Neural crest cell (in vitro differentiated cells): ENCODE results near the gene SHCBP1L. TPM values are rescaled to one million over a fixed set of nuclear protein-coding genes. Genes with fewer than 3 reads are reported as not detected.

Source experiments
- DNase-seq: peaks from one replicate; pipeline ENCODE4 v3.0.0; 2021; ENCODE audit warnings: low read depth, mixed read lengths, low spot score
- H3K27ac Mint-ChIP-seq: one replicate; pipeline ENCODE4 v1.8.0; 2021; ENCODE audit warnings: mild to moderate bottlenecking, mixed read lengths; ENCODE audit not compliant: unreplicated experiment
- H3K27me3 Mint-ChIP-seq: 2 replicates; pipeline ENCODE4 v1.8.0; 2021; ENCODE audit warnings: low read depth, mild to moderate bottlenecking, mixed read lengths
- H3K36me3 Mint-ChIP-seq: 2 replicates; pipeline ENCODE4 v1.8.0; 2021; ENCODE audit warnings: low read depth, mild to moderate bottlenecking, mixed read lengths
- H3K4me1 Mint-ChIP-seq: 2 replicates; pipeline ENCODE4 v1.8.0; 2021; ENCODE audit warnings: mixed read lengths
- H3K4me3 Mint-ChIP-seq: one replicate; pipeline ENCODE4 v1.8.0; 2021; ENCODE audit warnings: mild to moderate bottlenecking, mixed read lengths
- H3K9me3 Mint-ChIP-seq: 2 replicates; pipeline ENCODE4 v1.8.0; 2021; ENCODE audit warnings: mixed read lengths
- total RNA-seq: library from RNA; stranded (reverse); gene quantifications from 2 replicates; pipeline ENCODE4 v1.2.1, GENCODE V29; 2021
- TF ChIP-seq, protein P1 (sequence below): fragments of 200-600 bp; sonication (generic); conservative IDR thresholded peaks from 2 replicates; pipeline ENCODE4 v1.5.0; 2021; ENCODE audit warnings: antibody characterized with exemption, mild to moderate bottlenecking

The SHCBP1L gene
- total RNA-seq, 1 donor from 2014 or later = not detected

DNA sequence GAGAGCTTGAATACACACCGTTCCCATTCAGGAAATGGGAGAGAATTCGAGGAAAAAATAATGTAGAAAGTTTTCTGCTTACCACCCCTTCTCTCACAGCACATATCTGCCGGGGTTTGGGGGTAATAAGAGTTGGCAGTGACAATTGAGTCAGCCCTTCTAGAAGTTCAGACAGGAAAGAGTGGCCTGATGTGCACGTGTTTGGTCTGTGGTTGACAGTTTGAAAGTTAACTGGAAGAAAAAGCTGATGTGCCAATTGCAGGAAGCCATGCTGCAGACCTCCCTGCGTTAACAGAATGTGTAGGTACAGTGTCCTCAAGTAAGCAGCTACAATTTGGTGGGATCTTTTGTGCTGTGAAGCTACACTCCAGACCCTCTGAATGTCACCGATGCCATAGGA lies 63.0 kb downstream of the SHCBP1L start:
- Mint-ChIP-seq H3K27me3 (no peaks in the 10 kb centered on the region), H3K4me3 (no peak overlapping the region), H3K36me3 (peaks cover 22% of the 10 kb centered on the region), H3K27ac (peak overlapping the region; percentile 76), H3K9me3 (peaks cover 17% of the 10 kb centered on the region), H3K4me1 (no peaks in the 10 kb centered on the region)
- TF ChIP-seq, protein P1, sequence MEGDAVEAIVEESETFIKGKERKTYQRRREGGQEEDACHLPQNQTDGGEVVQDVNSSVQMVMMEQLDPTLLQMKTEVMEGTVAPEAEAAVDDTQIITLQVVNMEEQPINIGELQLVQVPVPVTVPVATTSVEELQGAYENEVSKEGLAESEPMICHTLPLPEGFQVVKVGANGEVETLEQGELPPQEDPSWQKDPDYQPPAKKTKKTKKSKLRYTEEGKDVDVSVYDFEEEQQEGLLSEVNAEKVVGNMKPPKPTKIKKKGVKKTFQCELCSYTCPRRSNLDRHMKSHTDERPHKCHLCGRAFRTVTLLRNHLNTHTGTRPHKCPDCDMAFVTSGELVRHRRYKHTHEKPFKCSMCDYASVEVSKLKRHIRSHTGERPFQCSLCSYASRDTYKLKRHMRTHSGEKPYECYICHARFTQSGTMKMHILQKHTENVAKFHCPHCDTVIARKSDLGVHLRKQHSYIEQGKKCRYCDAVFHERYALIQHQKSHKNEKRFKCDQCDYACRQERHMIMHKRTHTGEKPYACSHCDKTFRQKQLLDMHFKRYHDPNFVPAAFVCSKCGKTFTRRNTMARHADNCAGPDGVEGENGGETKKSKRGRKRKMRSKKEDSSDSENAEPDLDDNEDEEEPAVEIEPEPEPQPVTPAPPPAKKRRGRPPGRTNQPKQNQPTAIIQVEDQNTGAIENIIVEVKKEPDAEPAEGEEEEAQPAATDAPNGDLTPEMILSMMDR = no peak
- no peak for DNase-seq

DNA sequence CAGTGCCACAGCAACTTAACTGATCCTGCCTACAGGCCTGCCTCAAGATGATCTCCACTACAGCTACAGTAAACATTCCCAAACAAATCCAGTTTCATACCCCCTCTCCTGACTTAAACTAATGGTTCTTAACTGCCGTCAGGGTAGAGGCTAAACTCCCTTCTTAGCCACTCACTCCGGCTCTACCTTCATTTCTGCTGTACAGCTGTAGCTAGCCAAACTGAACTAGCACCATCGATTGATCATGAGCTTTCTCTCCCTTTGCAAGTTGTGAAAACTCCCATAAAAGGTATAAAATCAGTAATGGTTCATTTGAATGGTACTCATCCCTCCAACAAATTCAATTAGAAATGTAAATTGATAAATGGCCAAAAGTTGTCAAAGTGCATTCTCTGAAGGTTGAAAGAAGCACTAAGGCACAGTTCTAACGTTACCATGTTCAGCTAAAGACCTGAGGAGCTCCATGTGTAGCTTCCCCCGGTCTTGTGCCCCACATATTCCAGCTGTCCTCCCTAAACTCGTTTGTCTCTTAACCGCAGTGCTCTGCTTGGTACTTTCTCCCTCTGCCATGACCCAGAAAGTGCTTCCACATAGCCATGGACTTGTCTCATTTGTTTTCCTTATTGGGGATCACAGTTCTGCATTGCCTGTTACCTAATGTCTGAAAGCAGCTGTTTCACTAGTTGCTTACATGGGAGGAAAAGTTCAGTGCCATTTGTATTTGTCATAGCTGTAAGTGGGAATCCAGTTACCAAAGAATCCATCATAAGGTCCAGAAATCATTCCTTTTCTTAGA lies 64.0 kb downstream of the SHCBP1L start:
- TF ChIP-seq, protein P1 = no peak
- Mint-ChIP-seq H3K9me3 (peaks cover 9% of the 10 kb centered on the region), H3K27ac (no peak overlapping the region), H3K4me1 (no peaks in the 10 kb centered on the region), H3K36me3 (peaks cover 24% of the 10 kb centered on the region), H3K4me3 (no peak overlapping the region), H3K27me3 (no peaks in the 10 kb centered on the region)
- no peak for DNase-seq

GRCh38 chr1:182886985-182887384 lies 66.0 kb downstream of the SHCBP1L start:
- TF ChIP-seq, protein P1 = no peak
- DNase-seq = no peak
- Mint-ChIP-seq H3K27me3 (no peaks in the 10 kb centered on the region), H3K4me3 (no peak overlapping the region), H3K27ac (no peak overlapping the region), H3K9me3 (peaks cover 2% of the 10 kb centered on the region), H3K4me1 (no peaks in the 10 kb centered on the region), H3K36me3 (peaks cover 35% of the 10 kb centered on the region)

DNA sequence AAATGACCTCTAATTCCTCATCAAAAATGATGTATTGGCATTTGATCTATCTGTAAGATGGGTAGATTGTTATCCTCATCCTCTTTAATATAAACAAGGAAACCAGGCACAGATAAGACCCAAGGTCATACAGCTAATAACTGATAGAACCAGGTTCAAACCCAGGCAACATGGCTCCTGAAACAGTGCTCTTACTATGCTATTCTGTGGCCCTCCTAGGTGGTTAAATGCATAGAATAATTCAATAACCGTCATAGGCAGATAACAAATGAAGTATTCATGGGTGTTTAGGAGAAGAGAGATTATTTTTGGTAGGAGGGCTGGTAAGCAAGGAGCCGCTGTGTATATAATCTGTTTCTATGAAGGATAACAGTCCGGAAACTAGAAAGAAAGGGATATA lies 67.4 kb downstream of the SHCBP1L start:
- Mint-ChIP-seq H3K9me3 (no peaks in the 10 kb centered on the region), H3K27ac (no peak overlapping the region), H3K27me3 (no peaks in the 10 kb centered on the region), H3K4me1 (no peaks in the 10 kb centered on the region), H3K36me3 (peaks cover 37% of the 10 kb centered on the region), H3K4me3 (no peak overlapping the region)
- DNase-seq = no peak
- TF ChIP-seq, protein P1 = no peak

- Mint-ChIP-seq H3K4me3 (no peak overlapping the region), H3K4me1 (no peaks in the 10 kb centered on the region), H3K27ac (no peak overlapping the region), H3K27me3 (no peaks in the 10 kb centered on the region), H3K36me3 (peaks cover 43% of the 10 kb centered on the region), H3K9me3 (no peaks in the 10 kb centered on the region)
- no peak for DNase-seq
- TF ChIP-seq, protein P1 = no peak
Observed at GRCh38 chr1:182884872-182885271, 68.1 kb downstream of the SHCBP1L start.
